Measurements from ENCODE around the gene UQCR10.

- no peak for TF ChIP-seq CTCF (IDR thresholded peaks at IDR 0.05)
- no peak for TF ChIP-seq POLR2AphosphoS5 (IDR thresholded peaks at IDR 0.05)
- no peak for TF ChIP-seq EP300 (IDR thresholded peaks at IDR 0.05)
- no peak for TF ChIP-seq POLR2A (IDR thresholded peaks at IDR 0.05)
These were observed 32.3 kb upstream of the UQCR10 start for GRCh38 chr22:29734838-29735237.

All from gastroesophageal sphincter (tissue), 3 donors.